ENCODE data around the gene TOR3A.

- TF ChIP-seq CTCF (IDR thresholded peaks at IDR 0.05) (peak in 3 of 6 experiments; percentile 49 to 64 (median 53)), POLR2A (IDR thresholded peaks at IDR 0.05) (no peak)
These were observed 23.5 kb downstream of the TOR3A start for GRCh38 chr1:179105393-179105792.
